ENCODE results near the gene TRAPPC12. TPM values are rescaled to one million over a fixed set of nuclear protein-coding genes. Genes with fewer than 3 reads are reported as not detected.
"Not testable (repeated sequence)": the region's sequence is repeated elsewhere in the genome, so short reads cannot be mapped to it uniquely, and the experiment has no call there.

The TRAPPC12 gene
- total RNA-seq, 2 experiments from 2014 or later: 86.2 to 88.4 TPM

DNA sequence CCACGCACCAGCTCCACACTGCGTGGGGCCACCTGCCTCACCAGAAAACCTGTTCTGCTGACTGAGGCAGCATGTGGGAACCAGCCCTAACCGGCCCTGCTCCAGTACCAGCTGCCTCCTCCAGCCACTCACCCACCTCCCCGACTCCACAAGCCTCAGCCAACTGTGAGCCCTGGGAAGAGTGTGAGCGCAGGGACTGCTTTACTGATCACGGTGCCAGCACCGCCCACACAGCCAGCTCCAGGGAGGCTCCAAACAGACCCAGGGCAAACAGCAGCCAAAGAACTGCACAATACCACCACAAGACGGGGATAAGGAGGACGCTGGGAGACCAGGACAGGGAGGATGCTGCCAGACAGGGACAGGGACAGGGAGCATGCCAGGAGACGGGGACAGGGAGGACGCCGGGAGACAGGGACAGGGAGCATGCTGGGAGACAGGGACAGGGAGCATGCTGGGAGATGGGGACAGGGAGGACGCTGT is 30.2 kb upstream of the TRAPPC12 start:
- ATAC-seq (no peak), DNase-seq (no peak)
- Mint-ChIP-seq H3K4me3 (no peak overlapping the region), H3K36me3 (ENCODE audit: low read depth) (peaks cover 58% of the 10 kb centered on the region), H3K27me3 (ENCODE audit: low read depth) (no peaks in the 10 kb centered on the region), H3K4me1 (ENCODE audit: low read depth) (no peaks in the 10 kb centered on the region), H3K9me3 (ENCODE audit: insufficient read depth) (peaks cover 11% of the 10 kb centered on the region), H3K27ac (no peak overlapping the region)
- POLR2A ChIA-PET: no interaction called here
- CTCF ChIA-PET: no interaction called here

DNA sequence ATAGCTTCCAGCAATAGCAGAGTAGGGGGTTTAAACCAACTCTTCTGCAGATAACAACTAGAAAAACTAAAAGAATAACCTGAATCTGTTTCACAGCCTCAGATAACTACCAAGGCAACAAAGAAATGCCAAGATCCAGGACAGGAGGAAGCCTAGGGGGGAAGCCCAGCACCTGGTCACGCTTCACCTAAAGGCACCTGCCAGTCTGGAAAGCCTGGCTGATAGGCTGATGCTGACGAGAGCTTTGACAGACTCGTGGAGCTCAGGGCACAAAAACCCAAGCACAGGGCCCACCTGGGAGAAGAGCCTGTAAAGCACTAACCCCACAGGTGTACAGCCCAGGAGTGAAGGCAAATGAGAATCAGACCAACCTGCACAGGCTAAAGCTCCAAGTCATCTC is 24.5 kb upstream of the TRAPPC12 start:
- Mint-ChIP-seq H3K4me3 (no peak overlapping the region), H3K27ac (no peak overlapping the region), H3K9me3 (ENCODE audit: insufficient read depth) (peaks cover 11% of the 10 kb centered on the region), H3K27me3 (ENCODE audit: low read depth) (no peaks in the 10 kb centered on the region), H3K36me3 (ENCODE audit: low read depth) (peaks cover 51% of the 10 kb centered on the region), H3K4me1 (ENCODE audit: low read depth) (peaks cover 13% of the 10 kb centered on the region)
- ATAC-seq: no peak
- ChIA-PET CTCF (no interaction called here), POLR2A (no interaction called here)
- DNase-seq: no peak

GRCh38 chr2:3355951-3356569 is 23.4 kb upstream of the TRAPPC12 start:
- POLR2A ChIA-PET: no interaction called here

GRCh38 chr2:3356799-3357198 is 22.7 kb upstream of the TRAPPC12 start:
- Mint-ChIP-seq H3K9me3 (ENCODE audit: insufficient read depth) (no peaks in the 10 kb centered on the region), H3K27ac (peak overlapping the region; percentile 25)
- POLR2A ChIA-PET: no interaction called here

More at GRCh38 chr2:3355951-3356569, 23.4 kb upstream of the TRAPPC12 start:
- ATAC-seq (no peak), DNase-seq (no peak)
- Mint-ChIP-seq H3K9me3 (ENCODE audit: insufficient read depth) (peaks cover 4% of the 10 kb centered on the region), H3K27me3 (ENCODE audit: low read depth) (no peaks in the 10 kb centered on the region), H3K4me3 (no peak overlapping the region), H3K4me1 (ENCODE audit: low read depth) (peaks cover 14% of the 10 kb centered on the region), H3K36me3 (ENCODE audit: low read depth) (peaks cover 41% of the 10 kb centered on the region), H3K27ac (peak overlapping the region; percentile 25)
- CTCF ChIA-PET: no interaction called here

GRCh38 chr2:3357446-3357845 is 22.0 kb upstream of the TRAPPC12 start:
- H3K4me3 Mint-ChIP-seq; ATAC-seq; H3K27me3 Mint-ChIP-seq (ENCODE audit: low read depth); POLR2A ChIA-PET; DNase-seq; CTCF ChIA-PET; H3K27ac Mint-ChIP-seq; H3K9me3 Mint-ChIP-seq (ENCODE audit: insufficient read depth): not testable (repeated sequence)
- peaks cover 34% of the 10 kb centered on the region for H3K36me3 Mint-ChIP-seq (ENCODE audit: low read depth)
- peaks cover 24% of the 10 kb centered on the region for H3K4me1 Mint-ChIP-seq (ENCODE audit: low read depth)

More at GRCh38 chr2:3356799-3357198, 22.7 kb upstream of the TRAPPC12 start:
- CTCF ChIA-PET: no interaction called here
- ATAC-seq (no peak), DNase-seq (no peak)
- Mint-ChIP-seq H3K27me3 (ENCODE audit: low read depth) (no peaks in the 10 kb centered on the region), H3K4me1 (ENCODE audit: low read depth) (peaks cover 20% of the 10 kb centered on the region), H3K36me3 (ENCODE audit: low read depth) (peaks cover 38% of the 10 kb centered on the region), H3K4me3 (no peak overlapping the region)

DNA sequence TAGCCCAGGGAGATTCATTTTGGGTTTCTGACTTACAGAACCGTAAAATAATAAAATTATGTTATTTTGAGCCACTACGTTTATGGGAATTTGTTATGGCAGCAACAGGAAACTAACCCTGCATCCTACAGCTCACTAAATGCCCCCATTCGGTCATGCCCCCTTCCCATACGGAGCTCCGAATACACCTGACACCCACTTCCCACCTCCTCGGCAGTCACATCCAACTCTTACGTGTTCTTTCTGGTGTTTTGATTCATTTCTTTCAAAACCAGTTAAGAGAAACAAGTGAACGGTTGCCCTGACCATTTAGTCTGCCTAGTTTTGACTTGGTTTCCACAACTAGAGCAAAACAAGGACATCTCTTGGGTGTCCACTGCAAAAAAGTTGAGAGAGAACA is 21.6 kb upstream of the TRAPPC12 start:
- ATAC-seq: no peak
- Mint-ChIP-seq H3K27me3 (ENCODE audit: low read depth) (no peaks in the 10 kb centered on the region), H3K4me1 (ENCODE audit: low read depth) (peaks cover 29% of the 10 kb centered on the region), H3K27ac (no peak overlapping the region), H3K9me3 (ENCODE audit: insufficient read depth) (no peaks in the 10 kb centered on the region), H3K36me3 (ENCODE audit: low read depth) (peaks cover 29% of the 10 kb centered on the region), H3K4me3 (no peak overlapping the region)
- DNase-seq: no peak
- ChIA-PET CTCF (no interaction called here), POLR2A (no interaction called here)

DNA sequence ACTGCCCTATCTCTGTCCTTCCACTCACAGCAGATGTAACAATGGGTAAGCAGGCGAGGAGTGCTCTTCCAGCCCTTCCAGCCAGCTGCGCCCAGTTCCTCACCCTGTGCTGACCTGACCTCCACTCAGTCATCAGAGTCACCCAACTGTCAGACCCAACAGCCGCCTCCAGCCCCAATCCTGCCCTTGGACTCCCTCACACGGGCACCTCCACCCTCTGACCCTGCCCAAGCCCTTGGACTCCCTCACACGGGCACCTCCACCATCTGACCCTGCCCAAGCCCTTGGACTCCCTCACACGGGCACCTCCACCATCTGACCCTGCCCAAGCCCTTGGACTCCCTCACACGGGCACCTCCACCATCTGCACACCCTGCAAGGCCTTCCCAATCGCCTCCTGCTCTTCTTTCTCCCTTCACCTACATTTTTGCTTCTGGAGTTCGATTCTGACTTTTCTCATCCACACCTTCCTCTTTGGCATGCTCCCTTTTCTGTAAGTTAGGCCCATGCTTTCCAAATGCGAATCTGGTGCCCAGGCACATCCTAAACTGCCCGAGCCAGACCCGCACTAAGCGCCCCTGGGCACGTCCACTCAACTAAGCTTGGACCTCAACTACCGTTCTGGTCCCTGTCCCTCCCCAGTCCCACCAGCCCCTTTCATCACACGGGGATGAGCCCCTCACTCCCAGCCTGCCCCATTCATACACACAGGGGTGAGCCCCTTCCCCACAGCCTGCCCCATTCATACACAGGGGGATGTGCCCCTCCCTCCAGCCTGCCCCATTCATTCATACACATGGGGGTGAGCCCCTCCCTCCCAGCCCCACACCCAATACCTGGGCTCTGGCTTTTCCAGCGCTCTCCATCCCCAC is 17.7 kb upstream of the TRAPPC12 start:
- Mint-ChIP-seq H3K4me1 (ENCODE audit: low read depth) (peaks cover 38% of the 10 kb centered on the region), H3K4me3 (no peak overlapping the region), H3K27ac (no peak overlapping the region), H3K9me3 (ENCODE audit: insufficient read depth) (no peaks in the 10 kb centered on the region), H3K36me3 (ENCODE audit: low read depth) (peaks cover 10% of the 10 kb centered on the region), H3K27me3 (ENCODE audit: low read depth) (no peaks in the 10 kb centered on the region)
- ATAC-seq: no peak
- ChIA-PET POLR2A (no interaction called here), CTCF (no interaction called here)
- no peak for DNase-seq

DNA sequence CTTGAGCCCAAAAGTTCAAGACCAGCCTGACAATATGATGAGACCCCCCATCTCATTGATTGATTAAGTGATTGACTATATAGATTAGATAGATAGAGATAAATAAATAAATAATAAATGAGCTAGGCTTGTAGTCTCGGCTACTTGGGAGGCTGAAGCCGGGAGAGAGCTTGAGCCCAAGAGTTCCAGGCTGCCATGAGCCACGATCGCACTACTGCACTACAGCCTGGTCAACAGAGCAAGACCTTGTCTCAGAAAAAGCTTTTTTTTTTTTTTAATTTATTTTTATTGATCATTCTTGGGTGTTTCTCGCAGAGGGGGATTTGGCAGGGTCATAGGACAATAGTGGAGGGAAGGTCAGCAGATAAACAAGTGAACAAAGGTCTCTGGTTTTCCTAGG is 14.3 kb upstream of the TRAPPC12 start:
- ChIA-PET POLR2A (no interaction called here), CTCF (no interaction called here)
- Mint-ChIP-seq H3K4me3 (no peak overlapping the region), H3K9me3 (ENCODE audit: insufficient read depth) (no peaks in the 10 kb centered on the region), H3K27me3 (ENCODE audit: low read depth) (no peaks in the 10 kb centered on the region), H3K4me1 (ENCODE audit: low read depth) (peaks cover 38% of the 10 kb centered on the region), H3K27ac (no peak overlapping the region), H3K36me3 (ENCODE audit: low read depth) (peaks cover 17% of the 10 kb centered on the region)
- DNase-seq (no peak), ATAC-seq (no peak)

DNA sequence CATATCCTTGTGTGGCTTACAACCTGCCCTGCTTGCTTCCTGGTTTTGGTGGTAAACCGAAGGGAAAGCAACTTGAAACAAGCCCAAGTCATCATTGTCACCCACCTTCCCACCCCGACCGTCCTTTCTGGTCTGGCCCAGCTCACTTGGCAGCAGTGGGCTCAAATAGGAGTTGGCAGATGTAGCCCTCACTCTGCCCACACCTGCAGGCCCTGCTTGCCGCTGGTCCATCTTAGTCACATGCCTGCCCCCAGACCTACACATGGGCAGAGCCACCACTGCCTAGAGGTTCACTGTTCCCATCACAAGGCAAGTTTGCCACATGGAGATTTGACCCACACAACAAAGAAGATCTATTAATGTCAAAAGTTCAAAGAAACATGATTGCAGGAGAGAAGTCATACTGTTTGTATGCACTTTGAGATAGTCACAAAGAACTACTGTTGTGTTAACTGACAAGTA is 11.2 kb upstream of the TRAPPC12 start:
- Mint-ChIP-seq H3K4me1 (ENCODE audit: low read depth) (peaks cover 19% of the 10 kb centered on the region), H3K9me3 (ENCODE audit: insufficient read depth) (no peaks in the 10 kb centered on the region), H3K27me3 (ENCODE audit: low read depth) (no peaks in the 10 kb centered on the region), H3K27ac (no peak overlapping the region), H3K36me3 (ENCODE audit: low read depth) (peaks cover 17% of the 10 kb centered on the region), H3K4me3 (no peak overlapping the region)
- ChIA-PET POLR2A (no interaction called here), CTCF (no interaction called here)
- no peak for DNase-seq
- ATAC-seq: no peak

GRCh38 chr2:3369340-3370181 is 9.9 kb upstream of the TRAPPC12 start:
- H3K36me3 Mint-ChIP-seq (ENCODE audit: low read depth): peaks cover 17% of the 10 kb centered on the region
- H3K4me1 Mint-ChIP-seq (ENCODE audit: low read depth): peaks cover 17% of the 10 kb centered on the region
- POLR2A ChIA-PET: interaction anchor here (0.6 kb wide), 1 partner anchor 114 kb away, joined by 4 read pairs; no protein-coding TSS in a partner anchor
- H3K9me3 Mint-ChIP-seq (ENCODE audit: insufficient read depth); DNase-seq; ATAC-seq; H3K27me3 Mint-ChIP-seq (ENCODE audit: low read depth); H3K27ac Mint-ChIP-seq; H3K4me3 Mint-ChIP-seq: not testable (repeated sequence)
- CTCF ChIA-PET: interaction anchor here (0.6 kb wide), 1 partner anchor 103 kb away, joined by 3 read pairs; no protein-coding TSS in a partner anchor

- Mint-ChIP-seq H3K4me3 (peak overlapping the region; percentile 96), H3K9me3 (ENCODE audit: insufficient read depth) (no peaks in the 10 kb centered on the region), H3K27me3 (ENCODE audit: low read depth) (no peaks in the 10 kb centered on the region), H3K36me3 (ENCODE audit: low read depth) (peaks cover 19% of the 10 kb centered on the region), H3K4me1 (ENCODE audit: low read depth) (peaks cover 41% of the 10 kb centered on the region), H3K27ac (peak overlapping the region; percentile 98)
- ChIA-PET POLR2A (no interaction called here), CTCF (no interaction called here)
- ATAC-seq (no peak), DNase-seq (no peak)
Measured at GRCh38 chr2:3376821-3377220, 2.7 kb upstream of the TRAPPC12 start.

Data from activated CD8-positive, alpha-beta T cell treated with anti-CD3 and anti-CD28 coated beads, Interleukin-2, amount 10 ng/mL, durations not matched to agents 7 days and 5 days (primary cell).